SU-DHL-6 (cell line): ENCODE results near the gene TRIM2.

Experiments
- H2AFZ ChIP-seq: fragments of 200-600 bp; sonication (generic); 2 replicates; pipeline ENCODE4 v1.6.1; 2014; ENCODE audit warnings: low read depth, mild to moderate bottlenecking, moderate library complexity, mixed read lengths, antibody characterized with exemption, low read length; ENCODE audit not compliant: severe bottlenecking
- H3F3A ChIP-seq: fragments of 200-600 bp; shearing (Covaris generic); 2 replicates; pipeline ENCODE4 v1.6.0; 2016; ENCODE audit warnings: antibody characterized with exemption, mild to moderate bottlenecking; ENCODE audit not compliant: insufficient read depth
- H3K27ac ChIP-seq: fragments of 200-600 bp; sonication (generic); 2 replicates; pipeline ENCODE4 v1.5.1; 2016; ENCODE audit warnings: low read depth, mild to moderate bottlenecking, low read length, moderate library complexity, mixed read lengths
- H3K27me3 ChIP-seq: fragments of 200-600 bp; sonication (generic), shearing (Covaris generic); 2 replicates; pipeline ENCODE4 v1.6.0; 2014; ENCODE audit warnings: mild to moderate bottlenecking, low read length
- H3K36me3 ChIP-seq: fragments of 200-600 bp; sonication (generic); 2 replicates; pipeline ENCODE4 v1.6.1; 2014; ENCODE audit warnings: mild to moderate bottlenecking, low read length, mixed read lengths
- H3K4me2 ChIP-seq: fragments of 300-600, 200-600 bp; shearing (Covaris generic), sonication (generic); 2 replicates; pipeline ENCODE4 v1.6.0; 2014; ENCODE audit warnings: low read length, low read depth, mild to moderate bottlenecking; ENCODE audit not compliant: poor library complexity, severe bottlenecking
- H3K4me3 ChIP-seq: fragments of 200-600 bp; sonication (generic); 2 replicates; pipeline ENCODE4 v1.5.1; 2014; ENCODE audit warnings: antibody characterized with exemption, low read length, mild to moderate bottlenecking, mixed read lengths; ENCODE audit not compliant: insufficient read depth, poor library complexity, severe bottlenecking
- H3K79me2 ChIP-seq: fragments of 200-600 bp; sonication (generic); 2 replicates; pipeline ENCODE4 v1.6.1; 2014; ENCODE audit warnings: mild to moderate bottlenecking, low read length, moderate library complexity; ENCODE audit not compliant: insufficient read depth
- H3K9ac ChIP-seq: fragments of 200-600 bp; sonication (generic); 2 replicates; pipeline ENCODE4 v1.7.0; 2014; ENCODE audit warnings: mild to moderate bottlenecking, low read length
- H3K9me2 ChIP-seq: fragments of 200-600 bp; sonication (generic); replicated peaks from 2 replicates; pipeline ENCODE4 v1.6.1; 2014; ENCODE audit warnings: low read length; ENCODE audit not compliant: insufficient read depth
- H3K9me3 ChIP-seq: fragments of 200-600 bp; sonication (generic); 2 replicates; pipeline ENCODE4 v1.6.1; 2014; ENCODE audit warnings: low read length, mixed read lengths; ENCODE audit not compliant: insufficient read depth
- H4K20me1 ChIP-seq: fragments of 200-600 bp; sonication (generic); 2 replicates; pipeline ENCODE4 v1.6.1; 2014; ENCODE audit warnings: low read depth, mild to moderate bottlenecking, antibody characterized with exemption, low read length, moderate library complexity, mixed read lengths
- EZH2phosphoT487 ChIP-seq: fragments of 200-600 bp; sonication (generic), shearing (Covaris generic); conservative IDR thresholded peaks from 2 replicates; pipeline ENCODE4 v1.6.1; 2018; ENCODE audit warnings: mild to moderate bottlenecking, antibody characterized with exemption, low read length, moderate library complexity, mixed read lengths
- TF ChIP-seq, protein P1 (sequence below): fragments of 200-600 bp; sonication (generic); IDR thresholded peaks from one replicate; pipeline ENCODE4 v1.5.1; 2017; ENCODE audit warnings: antibody characterized with exemption, mild to moderate bottlenecking, low read length, moderate library complexity; ENCODE audit not compliant: insufficient read depth, poor library complexity, severe bottlenecking

TRIM2 gene

DNA sequence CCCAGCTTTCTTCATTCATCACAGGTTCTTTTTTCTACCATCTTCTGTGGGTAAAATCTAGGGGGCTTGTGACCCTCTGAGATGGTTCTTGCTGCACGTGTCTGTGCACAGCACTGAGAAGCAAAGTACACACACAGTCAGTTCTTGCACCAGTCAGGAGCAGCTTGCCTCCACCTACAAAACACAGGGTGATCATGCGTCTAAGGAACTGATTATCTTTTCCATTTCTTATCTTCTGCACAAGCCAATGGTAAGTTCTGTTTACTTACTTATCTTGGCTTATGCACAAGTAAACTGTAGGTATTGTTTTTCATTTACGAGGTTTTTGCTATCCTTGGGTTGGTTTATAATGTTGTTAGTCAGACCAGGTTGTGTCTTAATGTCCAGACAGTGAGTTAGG lies 40.7 kb downstream of the TRIM2 start:
- no peaks in the 10 kb centered on the region for H3K36me3 ChIP-seq

DNA sequence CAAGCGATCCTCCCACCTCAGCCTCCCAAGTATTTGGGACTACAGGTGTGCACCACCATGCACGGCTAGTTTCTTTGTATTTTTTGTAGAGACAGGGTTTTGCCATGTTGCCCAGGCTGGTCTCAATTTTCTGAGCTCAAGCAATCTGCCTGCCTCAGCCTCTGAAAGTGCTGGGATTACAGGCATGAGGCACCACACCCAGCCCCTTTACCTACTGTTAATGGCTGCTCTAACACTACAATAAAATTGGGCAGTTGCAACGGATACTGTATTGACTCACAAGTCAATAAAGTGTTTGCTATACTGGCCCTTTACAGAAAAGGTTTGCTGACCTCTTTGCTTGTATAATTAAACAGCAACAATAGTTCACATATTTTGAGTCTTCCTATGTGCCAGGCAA lies 41.5 kb downstream of the TRIM2 start:
- H3F3A ChIP-seq: no peaks in the 10 kb centered on the region
- no peaks in the 10 kb centered on the region for H3K9me3 ChIP-seq
- no peak overlapping the region for H2AFZ ChIP-seq
- no peak for TF ChIP-seq EZH2phosphoT487
- TF ChIP-seq, protein P1, sequence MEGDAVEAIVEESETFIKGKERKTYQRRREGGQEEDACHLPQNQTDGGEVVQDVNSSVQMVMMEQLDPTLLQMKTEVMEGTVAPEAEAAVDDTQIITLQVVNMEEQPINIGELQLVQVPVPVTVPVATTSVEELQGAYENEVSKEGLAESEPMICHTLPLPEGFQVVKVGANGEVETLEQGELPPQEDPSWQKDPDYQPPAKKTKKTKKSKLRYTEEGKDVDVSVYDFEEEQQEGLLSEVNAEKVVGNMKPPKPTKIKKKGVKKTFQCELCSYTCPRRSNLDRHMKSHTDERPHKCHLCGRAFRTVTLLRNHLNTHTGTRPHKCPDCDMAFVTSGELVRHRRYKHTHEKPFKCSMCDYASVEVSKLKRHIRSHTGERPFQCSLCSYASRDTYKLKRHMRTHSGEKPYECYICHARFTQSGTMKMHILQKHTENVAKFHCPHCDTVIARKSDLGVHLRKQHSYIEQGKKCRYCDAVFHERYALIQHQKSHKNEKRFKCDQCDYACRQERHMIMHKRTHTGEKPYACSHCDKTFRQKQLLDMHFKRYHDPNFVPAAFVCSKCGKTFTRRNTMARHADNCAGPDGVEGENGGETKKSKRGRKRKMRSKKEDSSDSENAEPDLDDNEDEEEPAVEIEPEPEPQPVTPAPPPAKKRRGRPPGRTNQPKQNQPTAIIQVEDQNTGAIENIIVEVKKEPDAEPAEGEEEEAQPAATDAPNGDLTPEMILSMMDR: no peak
- no peak overlapping the region for H3K4me2 ChIP-seq
- H3K27ac ChIP-seq: no peak overlapping the region
- H3K27me3 ChIP-seq: no peaks in the 10 kb centered on the region
- no peaks in the 10 kb centered on the region for H3K36me3 ChIP-seq
- H3K9ac ChIP-seq: no peak overlapping the region
- no peaks in the 10 kb centered on the region for H3K79me2 ChIP-seq
- no peaks in the 10 kb centered on the region for H4K20me1 ChIP-seq
- no peaks in the 10 kb centered on the region for H3K9me2 ChIP-seq
- no peak overlapping the region for H3K4me3 ChIP-seq

More for the DNA sequence above, 40.7 kb downstream of the TRIM2 start:
- no peak overlapping the region for H2AFZ ChIP-seq
- no peaks in the 10 kb centered on the region for H3K9me2 ChIP-seq
- H3K9me3 ChIP-seq: no peaks in the 10 kb centered on the region
- no peaks in the 10 kb centered on the region for H3K27me3 ChIP-seq
- H3K4me3 ChIP-seq: no peak overlapping the region
- no peak overlapping the region for H3K27ac ChIP-seq
- no peaks in the 10 kb centered on the region for H3F3A ChIP-seq
- TF ChIP-seq, protein P1: no peak
- no peak for TF ChIP-seq EZH2phosphoT487
- no peak overlapping the region for H3K4me2 ChIP-seq
- H3K79me2 ChIP-seq: no peaks in the 10 kb centered on the region
- no peak overlapping the region for H3K9ac ChIP-seq
- no peaks in the 10 kb centered on the region for H4K20me1 ChIP-seq

DNA sequence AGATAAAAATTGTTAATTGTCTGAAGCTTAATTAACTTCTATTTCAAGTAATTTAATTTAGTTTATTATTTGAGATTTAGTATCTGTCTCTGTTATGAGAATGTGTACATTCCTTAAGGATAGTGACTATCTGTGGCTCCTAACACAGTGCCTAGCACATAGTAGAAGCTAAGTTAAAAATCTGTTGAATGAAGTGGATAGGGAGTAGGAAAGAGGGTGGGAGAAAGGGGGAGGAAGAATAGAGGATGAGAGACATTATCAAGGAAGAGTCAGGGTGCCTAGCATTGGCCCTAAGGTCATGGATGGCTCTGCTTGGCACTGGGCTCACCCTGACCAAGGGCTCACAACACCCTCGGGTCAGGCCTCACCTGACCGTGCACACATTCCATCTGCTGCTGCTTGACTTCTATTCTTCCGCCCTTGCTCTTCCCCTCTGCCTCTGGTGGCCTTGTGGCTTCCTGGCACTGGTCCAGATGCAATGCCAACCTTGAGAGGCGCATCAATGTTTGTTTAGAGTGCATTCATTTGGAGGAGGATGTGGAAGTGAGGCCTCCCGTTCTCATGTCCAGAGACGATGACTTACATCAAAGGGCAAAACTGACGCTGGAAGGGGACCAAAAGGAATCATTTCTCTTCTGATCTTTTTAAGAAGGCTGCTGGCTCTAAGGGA lies 42.3 kb downstream of the TRIM2 start:
- Histone ChIP-seq H3K9ac (no peak overlapping the region), H3K9me2 (no peaks in the 10 kb centered on the region), H4K20me1 (no peaks in the 10 kb centered on the region), H3K4me2 (no peak overlapping the region), H2AFZ (no peak overlapping the region), H3K27ac (no peak overlapping the region), H3K9me3 (no peaks in the 10 kb centered on the region), H3K79me2 (no peaks in the 10 kb centered on the region), H3K36me3 (no peaks in the 10 kb centered on the region), H3F3A (no peaks in the 10 kb centered on the region), H3K4me3 (no peak overlapping the region), H3K27me3 (no peaks in the 10 kb centered on the region)
- TF ChIP-seq, protein P1: no peak
- TF ChIP-seq EZH2phosphoT487: no peak
